Progenitor cell of endocrine pancreas (in vitro differentiated cells): ENCODE results near the gene GTF3C2. TPM values are rescaled to one million over a fixed set of nuclear protein-coding genes. Genes with fewer than 3 reads are reported as not detected.

Source experiments
- DNase-seq: peaks from one replicate; pipeline ENCODE4 v3.0.0; 2021; ENCODE audit warnings: low spot score; ENCODE audit not compliant: unreplicated experiment
- H3K27ac Mint-ChIP-seq: 2 replicates; pipeline ENCODE4 v1.8.0; 2021; ENCODE audit warnings: mild to moderate bottlenecking, moderate library complexity, mixed read lengths
- H3K27me3 Mint-ChIP-seq: 2 replicates; pipeline ENCODE4 v1.8.0; 2021; ENCODE audit warnings: mixed read lengths
- H3K36me3 Mint-ChIP-seq: 2 replicates; pipeline ENCODE4 v1.8.0; 2022; ENCODE audit warnings: mixed read lengths; ENCODE audit not compliant: insufficient read depth
- H3K4me1 Mint-ChIP-seq: 2 replicates; pipeline ENCODE4 v1.8.0; 2021; ENCODE audit warnings: low read depth, mixed read lengths
- H3K4me3 Mint-ChIP-seq: 2 replicates; pipeline ENCODE4 v1.8.0; 2021; ENCODE audit warnings: low read depth, mild to moderate bottlenecking, moderate library complexity, mixed read lengths
- H3K9me3 Mint-ChIP-seq: 2 replicates; pipeline ENCODE4 v1.8.0; 2021; ENCODE audit warnings: low read depth, mixed read lengths
- long read RNA-seq: library from polyadenylated mRNA; unstranded; transcript quantifications from one replicate; pipeline ENCODE4 v2.0.0, GENCODE V29; 2020
- total RNA-seq: library from RNA; stranded (reverse); gene quantifications from 2 replicates; pipeline ENCODE4 v1.2.1, GENCODE V29; 2021
- TF ChIP-seq, protein P1 (sequence below): fragments of 200-600 bp; sonication (generic); IDR thresholded peaks from one replicate; pipeline ENCODE4 v1.5.0; 2021; ENCODE audit warnings: antibody characterized with exemption, mild to moderate bottlenecking; ENCODE audit not compliant: unreplicated experiment

Gene GTF3C2, protein sequence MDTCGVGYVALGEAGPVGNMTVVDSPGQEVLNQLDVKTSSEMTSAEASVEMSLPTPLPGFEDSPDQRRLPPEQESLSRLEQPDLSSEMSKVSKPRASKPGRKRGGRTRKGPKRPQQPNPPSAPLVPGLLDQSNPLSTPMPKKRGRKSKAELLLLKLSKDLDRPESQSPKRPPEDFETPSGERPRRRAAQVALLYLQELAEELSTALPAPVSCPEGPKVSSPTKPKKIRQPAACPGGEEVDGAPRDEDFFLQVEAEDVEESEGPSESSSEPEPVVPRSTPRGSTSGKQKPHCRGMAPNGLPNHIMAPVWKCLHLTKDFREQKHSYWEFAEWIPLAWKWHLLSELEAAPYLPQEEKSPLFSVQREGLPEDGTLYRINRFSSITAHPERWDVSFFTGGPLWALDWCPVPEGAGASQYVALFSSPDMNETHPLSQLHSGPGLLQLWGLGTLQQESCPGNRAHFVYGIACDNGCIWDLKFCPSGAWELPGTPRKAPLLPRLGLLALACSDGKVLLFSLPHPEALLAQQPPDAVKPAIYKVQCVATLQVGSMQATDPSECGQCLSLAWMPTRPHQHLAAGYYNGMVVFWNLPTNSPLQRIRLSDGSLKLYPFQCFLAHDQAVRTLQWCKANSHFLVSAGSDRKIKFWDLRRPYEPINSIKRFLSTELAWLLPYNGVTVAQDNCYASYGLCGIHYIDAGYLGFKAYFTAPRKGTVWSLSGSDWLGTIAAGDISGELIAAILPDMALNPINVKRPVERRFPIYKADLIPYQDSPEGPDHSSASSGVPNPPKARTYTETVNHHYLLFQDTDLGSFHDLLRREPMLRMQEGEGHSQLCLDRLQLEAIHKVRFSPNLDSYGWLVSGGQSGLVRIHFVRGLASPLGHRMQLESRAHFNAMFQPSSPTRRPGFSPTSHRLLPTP
- total RNA-seq, result 98.0 and 106 TPM in 2 replicates
- long read RNA-seq, transcript GTF3C2-201 (19 exons, 3,882 nt), result major isoform, 15 of 63 reads
- long read RNA-seq, partial matches to known transcripts, result 13 of 63 reads
- long read RNA-seq, other reads (novel, unspliced or antisense), result 35 of 63 reads

DNA sequence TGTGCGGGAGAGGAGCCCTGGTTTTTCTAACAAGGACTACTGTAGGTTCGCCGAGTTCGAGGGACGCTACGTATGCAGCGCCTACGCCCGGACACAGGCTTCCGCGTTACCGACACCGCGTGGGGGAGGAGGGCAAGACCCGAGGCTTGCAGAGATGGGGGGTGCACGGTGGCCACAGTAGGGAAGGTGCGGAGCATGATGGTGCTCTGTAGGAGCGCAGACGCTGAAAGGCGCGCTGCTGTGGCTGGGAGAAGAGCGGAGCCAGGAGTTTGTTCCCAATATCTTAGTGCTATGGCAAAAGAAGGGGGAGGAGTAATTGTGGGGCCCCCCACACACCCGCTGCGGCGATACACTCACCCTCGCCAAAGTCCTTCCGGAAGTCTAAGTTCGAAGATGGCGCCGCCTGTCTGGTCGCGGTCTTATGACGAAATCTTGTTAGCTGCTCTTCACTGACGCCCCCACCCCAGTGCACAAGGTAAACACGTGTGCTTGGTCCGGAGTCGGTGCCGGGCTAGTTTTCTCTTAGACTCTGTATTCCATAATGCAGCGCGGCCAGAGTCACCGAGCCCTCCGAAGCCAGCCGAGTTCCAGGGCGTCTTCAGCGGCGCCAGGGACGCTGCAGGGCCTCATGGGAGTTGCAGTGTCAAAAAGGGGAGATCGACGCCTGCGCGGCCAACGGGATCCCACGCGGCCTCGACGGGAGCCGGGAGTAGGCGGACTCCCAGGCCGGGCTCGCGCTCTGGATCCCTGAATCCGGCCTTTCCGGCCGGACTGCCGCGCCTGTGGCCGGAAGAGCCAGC, at the start of gene GTF3C2:
TSS of gene GTF3C2 (minus strand) at position 383 of the 800 bp plus-strand sequence. CDS start 13,210 bp downstream, outside the sequence.
- Mint-ChIP-seq H3K4me3 (peak within 1 kb of the TSS; percentile 96), H3K36me3 (peaks cover 8% of the 10 kb centered on the region), H3K27ac (peak within 1 kb of the TSS; percentile 99), H3K4me1 (peaks cover 18% of the 10 kb centered on the region), H3K27me3 (no peaks in the 10 kb centered on the region), H3K9me3 (no peaks in the 10 kb centered on the region)
- TF ChIP-seq, protein P1, sequence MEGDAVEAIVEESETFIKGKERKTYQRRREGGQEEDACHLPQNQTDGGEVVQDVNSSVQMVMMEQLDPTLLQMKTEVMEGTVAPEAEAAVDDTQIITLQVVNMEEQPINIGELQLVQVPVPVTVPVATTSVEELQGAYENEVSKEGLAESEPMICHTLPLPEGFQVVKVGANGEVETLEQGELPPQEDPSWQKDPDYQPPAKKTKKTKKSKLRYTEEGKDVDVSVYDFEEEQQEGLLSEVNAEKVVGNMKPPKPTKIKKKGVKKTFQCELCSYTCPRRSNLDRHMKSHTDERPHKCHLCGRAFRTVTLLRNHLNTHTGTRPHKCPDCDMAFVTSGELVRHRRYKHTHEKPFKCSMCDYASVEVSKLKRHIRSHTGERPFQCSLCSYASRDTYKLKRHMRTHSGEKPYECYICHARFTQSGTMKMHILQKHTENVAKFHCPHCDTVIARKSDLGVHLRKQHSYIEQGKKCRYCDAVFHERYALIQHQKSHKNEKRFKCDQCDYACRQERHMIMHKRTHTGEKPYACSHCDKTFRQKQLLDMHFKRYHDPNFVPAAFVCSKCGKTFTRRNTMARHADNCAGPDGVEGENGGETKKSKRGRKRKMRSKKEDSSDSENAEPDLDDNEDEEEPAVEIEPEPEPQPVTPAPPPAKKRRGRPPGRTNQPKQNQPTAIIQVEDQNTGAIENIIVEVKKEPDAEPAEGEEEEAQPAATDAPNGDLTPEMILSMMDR, result no peak
- peak; percentile 89 for DNase-seq

DNA sequence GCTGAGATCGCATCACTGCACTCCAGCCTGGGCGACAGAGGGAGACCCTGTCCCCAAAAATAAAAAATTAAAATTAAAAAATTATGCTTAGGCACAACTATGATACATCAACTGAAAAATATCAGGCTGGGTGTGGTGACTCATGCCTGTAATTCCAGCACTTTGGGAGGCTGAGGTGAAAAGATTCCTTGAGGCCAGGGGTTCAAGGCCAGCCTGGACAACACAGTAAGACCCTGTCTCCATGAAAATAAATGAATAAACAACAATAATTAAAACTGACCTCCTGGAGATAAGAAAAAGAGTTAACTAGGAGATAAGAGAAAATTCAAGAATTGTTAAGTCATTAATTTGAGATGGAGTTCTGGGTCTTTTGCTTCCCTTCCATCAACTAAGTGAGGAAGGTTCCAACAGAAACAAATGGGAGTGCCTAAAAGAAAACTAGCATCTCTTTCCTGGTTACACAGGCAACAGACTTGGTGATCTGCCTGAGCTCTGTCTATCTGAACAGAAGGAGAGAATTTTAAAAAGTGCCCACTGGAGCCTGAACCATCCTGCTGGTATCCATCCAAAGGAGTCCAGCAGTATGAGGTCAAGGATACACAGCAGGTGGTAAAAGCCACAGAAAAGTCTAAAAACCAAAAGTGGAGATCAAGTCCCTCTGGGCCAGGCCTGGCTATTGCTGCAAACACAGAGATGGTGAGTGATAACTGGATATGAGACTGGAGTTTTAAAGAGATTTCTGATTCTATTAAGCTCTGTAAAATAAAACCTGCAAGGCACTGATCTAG, 44.0 kb upstream of the GTF3C2 start:
- no peak for DNase-seq
- no peaks in the 10 kb centered on the region for H3K4me1 Mint-ChIP-seq
- TF ChIP-seq, protein P1, result no peak
- H3K4me3 Mint-ChIP-seq, result no peak overlapping the region
- peaks cover 1% of the 10 kb centered on the region for H3K36me3 Mint-ChIP-seq
- H3K27me3 Mint-ChIP-seq, result no peaks in the 10 kb centered on the region
- H3K27ac Mint-ChIP-seq, result peak overlapping the region; percentile 38
- H3K9me3 Mint-ChIP-seq, result no peaks in the 10 kb centered on the region

DNA sequence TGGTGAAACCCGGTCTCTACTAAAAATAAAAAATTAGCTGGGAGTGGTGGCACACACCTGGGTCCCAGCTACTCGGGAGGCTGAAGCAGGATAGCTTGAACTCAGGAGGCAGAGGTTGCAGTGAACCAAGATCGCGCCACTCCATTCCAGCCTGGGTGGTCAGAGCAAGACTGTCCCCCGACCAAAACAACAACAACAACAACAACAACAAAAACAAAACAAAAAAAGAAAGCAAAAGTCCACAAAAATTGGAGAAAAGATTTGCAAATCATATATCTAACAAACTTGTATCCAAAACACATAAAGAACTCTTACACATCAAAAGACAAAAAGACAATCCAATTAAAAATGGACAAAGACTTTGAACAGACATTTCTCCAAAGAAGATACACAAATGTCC, 42.4 kb upstream of the GTF3C2 start:
- no peaks in the 10 kb centered on the region for H3K27me3 Mint-ChIP-seq
- no peak overlapping the region for H3K27ac Mint-ChIP-seq
- TF ChIP-seq, protein P1, result no peak
- H3K36me3 Mint-ChIP-seq, result peaks cover 1% of the 10 kb centered on the region
- no peaks in the 10 kb centered on the region for H3K4me1 Mint-ChIP-seq
- no peaks in the 10 kb centered on the region for H3K9me3 Mint-ChIP-seq
- DNase-seq, result no peak
- no peak overlapping the region for H3K4me3 Mint-ChIP-seq

DNA sequence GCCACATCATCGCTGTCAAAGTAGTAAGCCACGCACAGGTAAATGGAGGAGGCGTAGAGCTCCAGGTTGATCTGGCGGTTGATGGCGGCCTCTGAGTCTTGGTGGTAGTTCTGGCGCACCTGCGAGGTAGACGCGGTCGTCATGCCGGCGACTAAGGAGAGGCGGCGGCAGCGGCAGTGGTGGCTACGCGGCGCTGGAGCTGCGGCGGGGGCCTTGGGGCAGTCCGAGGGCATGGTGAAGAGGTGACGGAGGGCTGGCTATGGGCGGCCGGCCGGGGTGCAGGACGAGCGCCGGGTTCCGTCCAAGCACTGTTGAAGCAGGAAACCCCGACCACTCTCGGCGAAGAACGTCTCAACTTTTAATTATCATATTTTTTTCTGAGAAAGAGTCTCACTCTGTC, 36.7 kb upstream of the GTF3C2 start:
- Mint-ChIP-seq H3K36me3 (peaks cover 13% of the 10 kb centered on the region), H3K4me3 (no peak overlapping the region), H3K27ac (no peak overlapping the region), H3K4me1 (no peaks in the 10 kb centered on the region), H3K9me3 (no peaks in the 10 kb centered on the region), H3K27me3 (no peaks in the 10 kb centered on the region)
- TF ChIP-seq, protein P1, result no peak
- DNase-seq, result no peak
